GM23338 (cell line): ENCODE data around the gene MAN1C1. TPM values are rescaled to one million over a fixed set of nuclear protein-coding genes. Genes with fewer than 3 reads are reported as not detected.

ENCODE experiments used
- ATAC-seq: fragments of 200-7000 bp; cut with Tn5 transposase; 3 replicates; pipeline ENCODE4 v1.9.1; 2020
- DNase-seq: peaks from one replicate; pipeline ENCODE4 v3.0.0-alpha.2; 2015; ENCODE audit warnings: low spot score
- H2AFZ ChIP-seq: fragments of 200-600 bp; sonication (generic); 2 replicates; pipeline ENCODE4 v1.8.0; 2016; ENCODE audit warnings: antibody characterized with exemption, mild to moderate bottlenecking, moderate library complexity
- H3F3A ChIP-seq: fragments of 200-600 bp; sonication (generic); replicated peaks from 2 replicates; pipeline ENCODE4 v1.8.0; 2017; ENCODE audit warnings: antibody characterized with exemption, mixed run types, low read depth
- H3K27ac ChIP-seq: fragments of 200-600 bp; sonication (generic); 2 replicates; pipeline ENCODE4 v1.6.1; 2016; ENCODE audit warnings: low read depth
- H3K27me3 ChIP-seq: fragments of 200-600 bp; sonication (generic); 2 replicates; pipeline ENCODE4 v1.8.0; 2016; ENCODE audit warnings: mild to moderate bottlenecking, mixed run types, moderate library complexity; ENCODE audit not compliant: insufficient read depth
- H3K36me3 ChIP-seq: fragments of 200-600 bp; sonication (generic); 2 replicates; pipeline ENCODE4 v1.8.0; 2016; ENCODE audit warnings: mild to moderate bottlenecking; ENCODE audit not compliant: insufficient read depth
- H3K4me1 ChIP-seq: fragments of 200-600 bp; sonication (generic); 2 replicates; pipeline ENCODE4 v1.8.0; 2016; ENCODE audit warnings: mild to moderate bottlenecking, moderate library complexity; ENCODE audit not compliant: insufficient read depth
- H3K4me2 ChIP-seq: fragments of 200-600 bp; sonication (generic); 2 replicates; pipeline ENCODE4 v1.7.1; 2017; ENCODE audit warnings: mixed run types
- H3K4me3 ChIP-seq: fragments of 200-600 bp; sonication (generic); 2 replicates; pipeline ENCODE4 v1.6.1; 2016; ENCODE audit warnings: mixed run types
- H3K79me2 ChIP-seq: fragments of 200-600 bp; sonication (generic); replicated peaks from 2 replicates; pipeline ENCODE4 v1.8.0; 2017; ENCODE audit warnings: mild to moderate bottlenecking; ENCODE audit not compliant: insufficient read depth
- H3K9me2 ChIP-seq: fragments of 200-600 bp; sonication (generic); 2 replicates; pipeline ENCODE4 v1.8.0; 2017; ENCODE audit not compliant: insufficient read depth
- H4K20me1 ChIP-seq: fragments of 200-600 bp; sonication (generic); replicated peaks from 2 replicates; pipeline ENCODE4 v1.8.0; 2017; ENCODE audit warnings: mild to moderate bottlenecking; ENCODE audit not compliant: insufficient read depth
- H3K27ac Mint-ChIP-seq: 2 replicates; pipeline ENCODE4 v1.8.0; 2020; ENCODE audit warnings: inconsistent platforms, mild to moderate bottlenecking, moderate library complexity, mixed read lengths
- H3K27me3 Mint-ChIP-seq: 3 replicates; pipeline ENCODE4 v1.8.0; 2022; ENCODE audit warnings: low read depth, mild to moderate bottlenecking, moderate library complexity, mixed read lengths, inconsistent platforms; ENCODE audit not compliant: insufficient read depth, poor library complexity
- H3K36me3 Mint-ChIP-seq: 3 replicates; pipeline ENCODE4 v1.8.0; 2021; ENCODE audit warnings: low read depth, mild to moderate bottlenecking, inconsistent platforms, moderate library complexity, mixed read lengths
- H3K4me1 Mint-ChIP-seq: 3 replicates; pipeline ENCODE4 v1.8.0; 2020; ENCODE audit warnings: mild to moderate bottlenecking, inconsistent platforms, mixed read lengths
- H3K4me3 Mint-ChIP-seq: 3 replicates; pipeline ENCODE4 v1.8.0; 2021; ENCODE audit warnings: moderate library complexity, mild to moderate bottlenecking, inconsistent platforms, mixed read lengths
- H3K9me3 Mint-ChIP-seq: 3 replicates; pipeline ENCODE4 v1.8.0; 2020; ENCODE audit warnings: moderate library complexity, mild to moderate bottlenecking, inconsistent platforms, mixed read lengths
- CREB1 ChIP-seq: fragments of 250-450 bp; sonication (Bioruptor Pico); IDR thresholded peaks from 2 replicates; pipeline ENCODE4 v1.5.0; 2020; ENCODE audit warnings: low read depth, mild to moderate bottlenecking, moderate library complexity
- EZH2 ChIP-seq: fragments of 200-600 bp; sonication (generic); IDR thresholded peaks from one replicate; pipeline ENCODE4 v1.8.0; 2017; ENCODE audit warnings: antibody characterized with exemption, mild to moderate bottlenecking, low read depth; ENCODE audit not compliant: unreplicated experiment
- EZH2phosphoT487 ChIP-seq: fragments of 200-600 bp; sonication (generic); IDR thresholded peaks from one replicate; pipeline ENCODE4 v1.8.1; 2018; ENCODE audit warnings: antibody characterized with exemption; ENCODE audit not compliant: unreplicated experiment
- JUNB ChIP-seq: IDR thresholded peaks from one replicate; pipeline ENCODE4 v1.6.1; 2016; ENCODE audit warnings: antibody characterized with exemption; ENCODE audit not compliant: unreplicated experiment
- NANOG ChIP-seq: IDR thresholded peaks from 2 replicates; pipeline ENCODE4 v1.6.1; 2016; ENCODE audit warnings: antibody characterized with exemption, borderline replicate concordance
- POLR2AphosphoS5 ChIP-seq: IDR thresholded peaks from 2 replicates; pipeline ENCODE4 v1.6.1; 2016; ENCODE audit warnings: antibody characterized with exemption, low read depth
- REST ChIP-seq: IDR thresholded peaks from one replicate; pipeline ENCODE4 v1.6.1; 2018; ENCODE audit warnings: antibody characterized with exemption; ENCODE audit not compliant: unreplicated experiment
- ZNF114 ChIP-seq: fragments of 250-450 bp; sonication (Bioruptor Pico); IDR thresholded peaks from 2 replicates; pipeline ENCODE4 v1.5.0; 2020; ENCODE audit warnings: mild to moderate bottlenecking, moderate library complexity
- ZNF331 ChIP-seq: fragments of 250-450 bp; sonication (Bioruptor Pico); IDR thresholded peaks from 2 replicates; pipeline ENCODE4 v1.5.0; 2020; ENCODE audit warnings: low read depth, mild to moderate bottlenecking, moderate library complexity
- polyA plus RNA-seq: library from polyadenylated mRNA; unstranded; fragments of >200 nt; fragmentation: Nextera tagmentation; extraction: Ambion mirVana; gene quantifications from 2 replicates; pipeline ENCODE4 v1.2.1, GENCODE V29; 2016
- total RNA-seq: library from RNA; depleted of rRNA; stranded (reverse); fragments of >200 nt; shearing (Covaris generic); gene quantifications from 2 replicates; pipeline ENCODE4 v1.2.3, GENCODE V29; 2014

MAN1C1 gene
- total and polyA plus RNA-seq, 2 experiments from 2014 or later = 5.4 to 13.6 TPM

GRCh38 chr1:25624156-25624555, 7.6 kb downstream of the MAN1C1 start:
- TF ChIP-seq ZNF114 (CRISPR knock-in tag) = no peak
- no peak for TF ChIP-seq JUNB
- TF ChIP-seq EZH2phosphoT487 = no peak
- no peak for TF ChIP-seq CREB1 (CRISPR knock-in tag)
- no peak for TF ChIP-seq NANOG
- no peak for TF ChIP-seq REST
- TF ChIP-seq ZNF331 (CRISPR knock-in tag) = no peak
- Histone ChIP-seq H3K27ac (no peak overlapping the region), H3F3A (no peaks in the 10 kb centered on the region; the same call in 1 of the 2 replicates), H3K27me3 (no peaks in the 10 kb centered on the region), H4K20me1 (no peaks in the 10 kb centered on the region; the same call in none of the 2 replicates), H3K4me3 (no peak overlapping the region), H2AFZ (no peak overlapping the region), H3K79me2 (peaks cover 6% of the 10 kb centered on the region; the same call in 1 of the 2 replicates), H3K4me1 (peaks cover 8% of the 10 kb centered on the region), H3K4me2 (no peak overlapping the region), H3K9me2 (no peaks in the 10 kb centered on the region), H3K36me3 (no peaks in the 10 kb centered on the region)
- Mint-ChIP-seq H3K36me3 (no peaks in the 10 kb centered on the region), H3K27me3 (peaks cover 5% of the 10 kb centered on the region), H3K27ac (no peak overlapping the region), H3K4me1 (peaks cover 12% of the 10 kb centered on the region), H3K9me3 (peaks cover 3% of the 10 kb centered on the region; the same call in 1 of the 3 replicates), H3K4me3 (no peak overlapping the region)
- DNase-seq = no peak
- no peak for ATAC-seq

GRCh38 chr1:25624604-25625003, 8.0 kb downstream of the MAN1C1 start:
- Histone ChIP-seq H3K27ac (no peak overlapping the region), H3K4me3 (no peak overlapping the region), H3K36me3 (no peaks in the 10 kb centered on the region), H3F3A (no peaks in the 10 kb centered on the region; the same call in 1 of the 2 replicates), H4K20me1 (no peaks in the 10 kb centered on the region; the same call in none of the 2 replicates), H3K4me2 (no peak overlapping the region), H3K27me3 (no peaks in the 10 kb centered on the region), H2AFZ (no peak overlapping the region), H3K9me2 (no peaks in the 10 kb centered on the region), H3K4me1 (peaks cover 3% of the 10 kb centered on the region; the same call in 1 of the 2 replicates), H3K79me2 (peaks cover 6% of the 10 kb centered on the region; the same call in 1 of the 2 replicates)
- ATAC-seq (no peak), DNase-seq (no peak)
- Mint-ChIP-seq H3K4me1 (peaks cover 8% of the 10 kb centered on the region), H3K36me3 (no peaks in the 10 kb centered on the region), H3K27me3 (peaks cover 4% of the 10 kb centered on the region), H3K9me3 (peaks cover 3% of the 10 kb centered on the region; the same call in 1 of the 3 replicates), H3K27ac (no peak overlapping the region), H3K4me3 (no peak overlapping the region)
- TF ChIP-seq CREB1 (CRISPR knock-in tag) = no peak
- no peak for TF ChIP-seq NANOG
- no peak for TF ChIP-seq POLR2AphosphoS5
- TF ChIP-seq EZH2 = no peak
- TF ChIP-seq ZNF331 (CRISPR knock-in tag) = no peak
- TF ChIP-seq JUNB = no peak
